Lung microvascular endothelial cell (primary cell): ENCODE data around the gene PLCB4. TPM values are rescaled to one million over a fixed set of nuclear protein-coding genes. Genes with fewer than 3 reads are reported as not detected.

Experiments used
- DNase-seq, 2 donors: peaks; one replicate each; pipeline versions ENCODE4 v3.0.0 to v3.0.0-alpha.2; 2010; ENCODE audit warnings: low read depth in 2 of 2
- total RNA-seq: library from RNA; depleted of rRNA; stranded (reverse); fragments of >200 nt; gene quantifications from 2 replicates; pipeline ENCODE4 v1.2.1, GENCODE V29; 2014

Gene PLCB4
- total RNA-seq, 1 donor from 2014 or later: 8.9 TPM

DNA sequence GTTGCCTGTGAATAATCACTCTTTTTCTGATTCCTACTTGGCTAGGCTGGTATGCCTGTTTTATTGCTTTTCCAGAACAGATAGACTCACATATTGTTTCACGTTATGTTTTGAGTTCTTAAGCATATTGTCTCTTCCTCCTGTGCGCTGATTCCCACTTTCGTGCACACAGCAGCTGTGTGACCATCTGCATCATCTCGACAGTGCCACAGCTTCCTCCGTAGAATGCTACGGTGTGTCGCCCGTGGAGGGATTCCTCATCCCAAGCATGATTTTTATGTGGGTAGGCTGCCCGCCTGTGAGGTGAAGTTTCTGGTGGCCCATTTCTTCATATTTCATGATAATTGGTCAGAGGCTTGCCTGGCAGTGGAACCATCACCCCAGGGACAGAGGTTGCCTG is 31.8 kb downstream of the PLCB4 start:
- DNase-seq: no peak

DNA sequence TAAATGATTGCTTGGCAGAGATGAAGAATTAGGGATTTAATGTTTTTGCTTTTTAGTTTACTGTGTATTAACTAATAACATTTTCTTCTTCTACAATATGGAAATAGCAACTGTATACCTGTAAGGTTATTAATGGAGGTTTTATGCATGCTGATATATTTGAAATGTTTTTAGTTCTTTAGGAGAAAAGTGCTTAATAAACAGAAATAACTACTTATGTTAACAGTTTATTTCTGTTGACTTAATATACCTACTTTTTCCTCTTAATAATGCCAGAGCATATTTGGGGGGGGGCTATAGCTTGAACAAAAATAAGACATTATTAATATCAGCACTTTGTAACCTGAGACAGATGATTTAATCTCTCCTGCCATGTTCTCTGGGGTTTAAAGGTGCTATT is 33.6 kb downstream of the PLCB4 start:
- no peak for DNase-seq

DNA sequence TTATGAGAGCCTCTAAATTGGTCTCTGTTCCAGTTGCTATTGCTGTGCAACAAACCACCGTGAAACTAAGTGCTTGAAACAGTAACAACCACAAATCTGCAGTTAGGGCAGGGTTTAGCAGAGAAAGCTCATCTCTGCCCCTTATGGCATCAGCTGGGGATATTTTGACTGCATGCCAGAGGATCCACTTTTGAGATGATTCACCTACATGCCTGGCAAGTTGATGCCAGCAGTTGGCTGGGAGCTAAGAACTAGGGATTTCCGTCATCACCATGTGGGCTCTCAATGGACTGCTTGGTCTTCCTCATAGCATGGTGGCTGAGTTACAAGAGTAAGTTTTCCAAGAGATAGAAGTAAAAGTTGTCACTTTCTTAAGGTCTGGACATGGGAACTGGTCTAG is 35.1 kb downstream of the PLCB4 start:
- no peak for DNase-seq

DNA sequence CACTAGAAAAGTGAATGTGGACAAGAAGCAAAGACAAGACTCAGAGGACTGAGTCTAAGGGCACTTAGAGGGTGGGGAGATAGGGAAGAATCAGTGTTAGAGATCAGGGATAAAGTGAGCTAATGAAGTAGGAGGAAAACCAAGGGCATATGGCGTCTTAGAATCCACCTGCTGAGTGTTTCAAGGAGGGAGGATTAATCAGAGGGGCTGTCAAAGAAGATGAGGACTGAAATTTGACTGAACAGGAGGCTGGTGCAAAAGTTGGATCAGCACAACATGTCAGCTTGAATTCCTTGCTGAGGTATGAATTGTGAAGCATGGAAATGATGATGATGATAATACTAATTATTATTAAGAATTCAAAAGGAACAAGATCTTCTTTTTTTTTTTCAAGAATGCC is 39.4 kb downstream of the PLCB4 start:
- no peak for DNase-seq

DNA sequence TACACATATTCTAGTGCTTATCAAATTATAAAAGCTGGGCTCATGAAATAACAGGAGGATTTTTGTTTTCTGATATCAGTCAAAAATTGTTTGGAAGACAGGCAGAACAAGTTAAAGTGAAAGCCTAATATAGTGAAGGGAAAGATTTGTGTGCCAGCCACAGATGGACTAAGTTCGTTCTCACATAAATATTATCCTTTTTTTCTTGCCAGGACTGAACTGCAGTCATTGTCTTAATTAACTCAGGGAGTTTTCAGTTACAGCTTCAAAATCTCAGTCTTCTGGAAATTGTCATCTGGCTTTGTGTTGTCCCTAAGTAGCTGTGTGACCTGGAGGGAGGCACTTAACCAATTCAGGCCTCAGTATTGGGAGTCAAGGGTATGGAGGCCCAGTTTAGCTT is 40.7 kb downstream of the PLCB4 start:
- no peak for DNase-seq

DNA sequence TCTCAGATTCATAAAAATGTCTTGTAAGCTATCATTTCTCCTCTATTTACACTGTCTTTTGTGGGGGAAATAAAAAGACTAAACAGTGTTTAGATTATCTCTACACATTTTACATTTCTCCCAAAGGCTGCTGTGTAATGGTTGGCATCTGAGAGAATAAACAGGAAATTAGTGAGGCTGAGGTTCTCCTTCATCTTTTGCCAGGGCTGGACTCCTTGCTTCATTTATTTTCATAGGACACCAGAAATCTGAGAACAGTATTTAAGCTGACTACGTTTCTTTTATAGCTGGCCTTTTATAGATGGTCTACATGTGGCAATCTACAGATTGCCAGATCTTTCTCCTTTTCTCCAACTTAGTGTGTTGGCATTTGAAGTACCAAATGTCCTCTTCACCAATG is 41.5 kb downstream of the PLCB4 start:
- no peak for DNase-seq

DNA sequence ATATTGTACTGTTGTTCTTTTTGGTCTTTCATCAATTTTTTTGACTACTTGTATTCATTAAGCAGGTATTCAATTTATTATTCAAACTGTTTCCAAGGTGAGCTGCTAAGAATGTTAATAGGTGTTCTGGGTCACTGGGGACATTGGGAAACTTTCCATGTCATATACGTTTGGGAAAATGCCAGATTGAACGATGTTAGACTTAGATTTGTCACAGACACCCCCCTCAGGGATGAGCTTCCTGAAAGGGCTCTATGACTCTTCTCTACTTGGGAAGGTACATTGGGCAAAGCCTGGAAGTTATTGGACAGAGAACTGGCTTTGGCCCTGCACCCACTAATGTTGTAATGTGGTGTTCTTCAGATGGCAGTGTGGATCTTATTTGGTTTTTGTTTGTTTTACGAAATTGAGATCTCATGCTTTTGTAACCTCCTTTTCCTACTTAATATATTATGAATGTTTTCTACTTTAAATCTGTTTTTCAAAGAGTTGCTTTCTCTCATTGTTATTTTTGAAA is 42.1 kb downstream of the PLCB4 start:
- no peak for DNase-seq

DNA sequence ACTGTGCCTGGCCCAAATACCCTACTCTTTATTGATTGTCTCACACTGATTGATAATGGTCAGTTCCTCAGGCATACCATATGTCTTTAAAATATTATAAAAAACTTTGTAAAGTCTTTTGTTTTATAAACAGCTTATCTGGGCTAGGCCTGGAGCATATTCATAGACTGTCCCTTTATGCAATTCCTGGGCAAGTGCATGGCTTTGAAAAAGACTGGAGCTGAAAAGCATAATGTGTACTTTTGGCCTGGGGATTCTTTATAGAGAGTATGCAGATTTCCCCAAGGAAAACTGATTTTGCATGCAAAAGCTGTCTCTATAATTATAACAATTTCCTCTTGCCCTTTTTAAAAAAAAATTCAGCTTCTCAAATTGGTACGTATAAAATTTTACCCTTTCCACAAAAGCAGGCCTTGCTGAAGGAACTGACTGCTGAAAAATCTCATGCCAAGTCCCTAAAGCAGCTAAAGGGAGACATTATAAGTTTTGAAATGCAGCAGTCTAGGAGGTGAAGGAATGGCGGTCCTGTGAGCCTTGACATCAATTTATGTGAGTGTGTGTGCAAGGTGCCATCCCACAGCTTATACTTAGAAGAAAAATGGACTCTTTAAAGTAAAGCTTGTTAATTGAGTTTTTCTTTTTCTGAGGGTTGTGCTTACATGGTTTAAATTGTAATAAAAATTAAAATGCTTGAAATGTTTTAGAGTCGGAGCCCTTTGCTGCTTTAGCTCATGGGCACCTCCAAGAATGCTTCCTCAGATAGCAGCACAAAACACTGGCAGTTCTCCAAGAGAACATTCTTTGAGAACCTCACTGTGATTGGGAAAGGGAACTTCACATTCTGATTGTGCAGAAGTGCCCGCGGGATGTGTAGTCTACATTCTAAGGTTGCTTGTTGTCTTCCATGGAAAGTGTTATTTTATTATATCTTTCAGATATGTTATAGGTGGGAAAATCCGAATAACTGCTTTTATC is 43.9 kb downstream of the PLCB4 start:
- no peak for DNase-seq

DNA sequence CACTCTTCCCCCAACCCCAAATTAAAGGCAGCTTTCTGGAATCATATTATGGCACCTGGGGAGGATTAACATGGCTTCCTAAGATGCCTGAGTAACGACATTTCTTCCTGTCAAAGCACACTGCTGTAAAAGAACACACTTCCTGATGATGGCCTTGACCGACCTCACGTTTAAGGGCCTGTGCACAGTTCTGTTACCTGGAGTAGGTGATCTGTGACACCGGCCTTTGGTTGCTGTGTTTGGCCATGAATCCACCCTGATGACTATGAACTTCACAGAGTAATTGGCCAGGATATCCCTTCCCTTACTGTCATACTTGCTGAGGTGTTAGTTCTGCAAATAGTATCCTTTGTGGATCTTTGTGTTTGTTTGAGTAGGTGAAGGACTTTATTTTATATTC is 45.8 kb downstream of the PLCB4 start:
- no peak for DNase-seq

DNA sequence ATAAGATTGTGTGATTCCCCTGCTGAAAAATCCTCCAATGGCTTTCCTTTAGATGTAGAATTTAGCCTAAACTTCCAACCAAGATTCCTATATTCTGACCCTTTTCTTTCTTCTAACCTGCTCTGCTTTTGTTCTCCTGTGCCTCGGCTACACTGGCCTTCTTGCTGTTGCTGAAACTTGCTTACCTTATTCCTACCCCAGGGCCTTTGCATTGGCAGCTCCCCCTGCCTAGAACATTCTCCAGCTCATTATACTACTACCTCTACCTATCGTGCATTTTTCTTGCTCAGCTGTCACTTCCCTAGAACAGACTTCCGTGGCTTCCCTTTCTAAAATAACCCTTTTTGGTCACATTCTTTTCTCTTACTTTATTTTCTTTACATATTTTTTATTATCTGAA is 48.7 kb downstream of the PLCB4 start:
- no peak for DNase-seq

DNA sequence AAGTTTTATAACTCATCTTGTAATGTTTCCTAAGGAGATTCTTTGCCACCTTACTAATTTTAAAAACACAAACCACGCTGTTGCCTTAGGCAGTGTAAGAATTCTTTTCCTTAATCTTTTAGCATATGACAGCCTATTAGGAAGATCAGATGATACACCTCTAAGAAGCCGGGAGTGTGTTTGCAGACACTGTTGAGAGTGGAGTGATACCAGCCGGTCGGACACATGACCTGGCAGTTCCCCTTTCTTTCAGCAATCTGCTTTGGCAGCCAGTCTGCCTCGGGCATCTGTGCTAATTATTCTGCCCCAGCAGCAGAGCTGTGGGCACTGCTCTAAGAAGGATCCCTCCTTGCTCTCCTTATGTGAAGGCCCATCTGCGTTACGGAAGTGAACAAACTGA is 50.9 kb downstream of the PLCB4 start:
- DNase-seq: no peak

DNA sequence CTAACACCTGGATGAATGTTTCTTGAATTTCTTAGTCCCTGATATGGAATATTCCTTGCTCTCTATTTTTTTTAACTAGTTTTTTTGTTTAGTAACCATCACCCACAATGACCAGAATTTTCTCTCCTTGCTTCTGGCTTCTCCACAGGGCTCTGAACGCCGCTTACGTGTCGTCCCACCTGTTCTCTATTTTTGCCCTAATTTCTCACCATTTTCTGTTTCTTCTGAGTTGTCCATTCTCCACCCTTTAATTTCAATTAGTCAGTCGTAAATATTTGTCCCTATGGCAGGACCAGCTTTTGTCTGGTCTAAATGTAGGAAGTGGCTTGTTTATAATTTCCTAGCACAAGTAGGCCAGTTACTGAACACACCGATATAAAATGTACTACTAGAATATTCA is 52.3 kb downstream of the PLCB4 start:
- DNase-seq: no peak

DNA sequence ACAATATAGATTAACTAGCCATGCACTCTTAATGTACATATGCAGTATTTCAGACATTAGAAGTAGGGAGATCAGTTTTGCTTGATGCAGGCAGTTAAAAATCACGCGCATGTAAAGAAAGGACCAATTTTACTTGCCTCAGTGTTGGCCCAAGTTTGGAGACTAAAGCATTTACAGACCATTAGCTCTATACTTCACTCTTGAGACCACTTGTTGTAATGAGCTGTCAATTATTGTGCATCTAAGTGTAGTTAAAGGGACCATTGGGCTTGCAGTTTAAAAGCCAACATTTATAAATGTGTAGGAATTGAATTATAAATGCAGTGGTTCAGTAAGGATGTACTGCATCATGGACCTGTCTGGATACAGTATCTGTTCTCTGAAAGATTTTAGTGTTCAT is 53.7 kb downstream of the PLCB4 start:
- DNase-seq: no peak

DNA sequence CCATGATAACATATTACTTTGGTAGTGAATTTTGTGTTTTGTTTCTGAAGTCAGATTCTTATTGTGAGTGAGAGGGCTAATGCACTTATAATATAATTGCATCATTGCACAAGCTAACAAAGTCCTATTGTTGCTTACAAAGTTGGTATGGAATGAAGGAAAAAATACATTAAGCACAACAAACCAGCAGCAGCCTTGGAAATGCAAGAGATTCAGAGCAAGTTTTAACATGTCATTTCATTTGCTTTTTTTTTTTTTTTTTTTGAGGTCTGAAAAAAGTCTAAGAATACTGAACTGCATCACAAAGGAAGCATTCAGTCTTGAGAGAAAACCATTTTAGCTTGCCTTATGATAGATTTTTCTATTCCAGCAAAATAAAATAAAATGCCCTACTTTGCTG is 57.6 kb downstream of the PLCB4 start:
- no peak for DNase-seq

DNA sequence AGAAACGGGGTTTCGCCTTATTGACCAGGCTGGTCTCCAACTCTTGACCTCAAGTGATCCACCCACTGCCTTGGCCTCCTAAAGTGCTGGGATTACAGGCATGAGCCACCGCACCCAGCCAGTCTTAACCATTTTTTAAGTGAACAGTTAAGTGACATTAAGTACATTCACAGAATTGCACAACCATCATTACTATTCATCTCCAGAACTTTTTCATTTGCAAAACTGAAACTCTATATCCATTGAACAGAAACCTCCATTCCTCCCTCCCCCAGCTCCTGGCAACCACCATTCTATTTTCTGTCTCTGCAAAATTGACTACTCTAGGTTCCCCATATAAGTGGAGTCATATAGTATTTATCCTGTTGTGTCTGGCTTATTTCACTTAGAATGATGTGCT is 59.7 kb downstream of the PLCB4 start:
- no peak for DNase-seq

DNA sequence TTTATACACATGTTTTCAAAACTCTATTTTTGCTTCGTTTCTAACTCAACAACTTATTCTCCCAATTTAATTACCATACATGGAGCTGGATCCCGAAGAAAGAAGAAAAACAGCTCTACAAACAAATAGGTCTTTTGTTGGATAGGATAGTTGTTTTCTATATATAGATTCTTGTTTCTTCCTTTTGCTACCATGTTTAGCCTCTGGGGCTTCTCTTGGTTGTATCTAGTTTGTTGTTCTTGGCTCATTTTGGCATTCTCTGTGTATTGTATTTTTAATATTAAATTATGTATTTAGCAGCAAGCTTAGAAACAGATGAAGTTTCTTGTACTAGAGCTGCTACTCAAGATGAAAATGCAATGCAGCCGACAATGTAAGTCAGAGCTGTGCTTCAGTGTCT is 60.9 kb downstream of the PLCB4 start:
- DNase-seq: no peak

DNA sequence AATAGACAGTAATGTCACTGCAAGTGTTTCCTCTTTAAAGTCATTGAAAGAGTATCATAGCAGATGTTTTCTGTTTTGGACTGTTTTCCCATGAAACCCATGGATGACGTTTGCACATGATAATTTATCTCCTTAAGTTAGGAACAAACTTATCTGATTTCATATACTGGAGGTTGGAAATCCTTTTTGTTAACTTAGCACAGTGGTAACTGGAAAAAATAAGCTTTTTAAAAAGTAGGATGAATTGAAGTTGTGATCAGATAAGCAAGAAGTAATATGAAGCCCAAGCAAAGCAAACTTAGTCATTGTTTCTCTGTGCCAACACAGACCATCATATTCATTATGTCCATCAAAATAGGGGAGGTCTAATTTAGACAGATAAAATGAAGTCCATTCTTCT is 61.6 kb downstream of the PLCB4 start:
- no peak for DNase-seq

DNA sequence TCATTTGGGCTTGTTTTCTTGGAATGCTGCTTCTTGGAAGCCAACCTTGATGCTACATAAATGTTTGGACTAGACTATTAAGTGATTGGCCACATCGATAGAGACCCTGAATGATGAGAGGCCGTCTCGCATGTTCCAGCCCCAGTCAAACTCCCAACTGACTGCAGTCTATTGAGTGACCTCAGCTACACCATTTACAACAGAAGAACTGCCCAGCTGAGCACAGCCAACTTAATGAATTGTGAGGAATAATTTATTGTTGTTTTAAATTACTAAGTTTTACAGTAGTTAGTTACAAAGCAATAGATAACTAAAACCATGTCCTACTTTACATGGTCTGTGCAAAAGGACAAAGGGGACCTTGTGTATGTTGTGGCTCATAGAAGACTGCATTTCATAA is 63.0 kb downstream of the PLCB4 start:
- DNase-seq: no peak

DNA sequence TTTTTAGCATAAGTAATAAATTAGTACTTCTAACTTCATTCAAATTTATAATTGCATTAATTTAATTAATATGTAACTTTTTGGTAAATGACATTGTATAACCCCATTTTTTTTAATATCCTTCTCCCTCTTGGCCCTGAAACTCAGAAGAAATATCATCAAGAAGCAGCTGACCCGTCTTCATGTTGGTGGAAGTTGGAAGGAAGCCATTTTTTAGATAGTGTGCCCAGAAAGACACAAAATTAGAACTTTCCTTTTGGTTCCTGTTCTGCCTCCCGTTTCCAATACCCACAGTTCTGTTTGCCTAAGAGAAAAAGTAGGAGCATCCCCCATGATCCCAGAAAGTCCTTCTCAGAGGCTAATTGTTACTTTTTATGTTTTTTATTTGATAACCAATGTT is 65.5 kb downstream of the PLCB4 start:
- DNase-seq: no peak

DNA sequence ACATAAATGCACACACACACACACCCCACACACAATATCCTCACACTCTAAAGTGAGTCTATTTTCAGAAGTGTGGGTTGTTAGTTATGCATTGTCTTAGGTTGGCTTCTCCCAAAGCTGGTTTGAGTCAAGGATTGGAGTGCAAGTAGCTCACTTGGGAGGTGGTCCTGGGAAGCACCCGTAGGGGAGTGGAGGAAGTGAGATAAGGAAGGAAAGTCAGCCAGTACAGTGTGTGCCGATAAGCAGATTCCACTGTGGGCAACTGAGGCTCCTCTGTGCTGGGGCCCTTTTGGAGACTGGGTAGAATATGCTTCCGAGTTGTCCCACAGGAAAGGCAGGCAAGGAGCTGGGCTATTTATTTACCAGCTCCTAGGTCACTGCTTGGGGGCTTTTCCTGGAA is 67.2 kb downstream of the PLCB4 start:
- no peak for DNase-seq

DNA sequence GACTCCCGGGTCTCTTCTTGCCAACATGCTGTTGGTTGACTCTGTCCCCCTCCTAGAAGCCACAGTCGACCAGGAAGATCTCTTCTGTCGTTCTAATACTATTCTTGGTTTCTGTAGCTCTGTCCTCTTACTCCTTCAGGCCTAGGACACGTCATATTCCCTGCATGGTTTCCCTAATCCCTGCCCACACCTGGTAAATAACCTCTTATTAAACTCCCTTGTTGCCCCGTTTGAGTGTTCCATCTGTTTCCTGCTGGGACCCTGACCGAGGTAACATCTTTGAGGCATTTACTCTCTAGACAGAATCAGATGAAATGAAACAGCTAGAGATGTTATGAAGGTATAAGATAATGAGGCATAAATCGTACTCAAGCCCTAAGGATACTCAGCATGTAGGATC is 68.1 kb downstream of the PLCB4 start:
- DNase-seq: no peak

DNA sequence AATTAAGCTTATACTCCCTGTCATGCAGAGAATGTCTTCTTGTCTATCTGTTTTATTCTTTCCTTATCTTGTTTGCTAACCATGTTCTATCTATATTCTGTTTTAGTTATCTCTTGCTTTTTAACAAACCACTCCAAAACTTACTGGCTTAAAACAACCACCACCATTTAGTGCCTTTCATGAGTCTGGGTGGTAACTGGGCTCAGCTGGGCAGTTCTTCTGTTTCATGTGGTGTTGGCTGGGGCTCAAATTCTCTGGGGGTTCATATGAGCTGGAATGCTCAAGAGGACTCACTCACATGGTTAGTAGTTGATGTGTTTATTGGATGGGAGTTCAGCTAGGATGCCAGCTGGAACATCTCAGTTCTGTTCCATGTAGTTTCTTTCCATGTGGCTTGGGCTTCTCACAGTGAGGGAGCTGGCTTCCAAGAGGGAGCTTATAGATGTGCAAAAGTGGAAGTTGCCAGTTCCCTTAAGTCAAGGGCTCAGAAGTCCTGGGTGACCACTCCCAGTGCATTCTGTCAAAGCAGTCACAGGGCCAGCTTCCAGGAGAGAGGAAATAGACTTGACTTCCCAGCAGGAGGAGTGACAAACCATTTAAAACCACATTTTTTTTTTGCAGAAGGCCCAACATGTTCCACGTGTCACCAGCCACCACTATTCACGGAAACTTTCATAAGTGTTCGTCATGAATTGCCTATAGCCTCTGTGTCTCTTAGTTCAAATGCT is 70.4 kb downstream of the PLCB4 start:
- DNase-seq: no peak
